HG03045 (cell line): Measurements from ENCODE around the gene HNRNPC.
"Not testable (repeated sequence)": the region's sequence is repeated elsewhere in the genome, so short reads cannot be mapped to it uniquely, and the experiment has no call there.

Source experiments
- ATAC-seq: cut with Tn5 transposase; IDR thresholded peaks from one replicate; pipeline ENCODE4 v1.9.1; 2021; ENCODE audit warnings: mild to moderate bottlenecking, moderate library complexity; ENCODE audit not compliant: unreplicated experiment

HNRNPC gene

DNA sequence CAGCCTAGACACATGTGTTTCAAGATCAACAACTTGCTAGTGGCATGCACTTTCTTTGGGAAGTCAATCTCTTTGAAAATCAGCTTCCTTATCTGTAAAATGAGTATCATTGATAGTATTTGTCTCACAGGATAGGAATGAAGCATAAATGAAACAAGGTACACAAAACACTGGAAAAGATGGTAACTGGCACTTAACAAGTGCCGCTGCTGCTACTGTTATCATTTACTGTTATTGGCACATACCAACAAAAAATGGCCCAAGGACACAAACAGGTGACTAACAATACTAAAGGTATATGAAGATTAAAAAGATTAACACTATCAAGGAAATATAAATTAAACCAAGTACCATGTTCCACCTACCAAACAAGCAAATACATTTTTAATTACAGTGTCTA lies 20.9 kb downstream of the HNRNPC start:
- ATAC-seq = no peak

DNA sequence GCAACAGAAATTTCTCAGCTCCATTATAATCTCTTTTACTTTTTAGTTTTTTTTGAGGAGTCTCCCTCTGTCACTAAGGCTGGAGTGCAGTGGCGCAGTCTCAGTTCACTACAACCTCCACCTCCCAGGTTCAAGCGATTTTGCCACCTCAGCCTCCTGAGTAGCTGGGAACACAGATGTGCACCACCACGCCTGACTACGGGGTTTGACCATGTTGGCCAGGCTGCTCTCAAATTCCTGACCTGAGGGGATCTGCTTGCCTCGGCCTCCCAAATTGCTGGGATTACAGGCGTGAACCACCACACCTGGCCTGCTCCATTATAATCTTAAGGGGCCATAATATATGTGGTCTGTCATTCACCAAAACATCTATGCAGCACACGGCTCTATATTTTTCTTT lies 23.4 kb downstream of the HNRNPC start:
- no peak for ATAC-seq

DNA sequence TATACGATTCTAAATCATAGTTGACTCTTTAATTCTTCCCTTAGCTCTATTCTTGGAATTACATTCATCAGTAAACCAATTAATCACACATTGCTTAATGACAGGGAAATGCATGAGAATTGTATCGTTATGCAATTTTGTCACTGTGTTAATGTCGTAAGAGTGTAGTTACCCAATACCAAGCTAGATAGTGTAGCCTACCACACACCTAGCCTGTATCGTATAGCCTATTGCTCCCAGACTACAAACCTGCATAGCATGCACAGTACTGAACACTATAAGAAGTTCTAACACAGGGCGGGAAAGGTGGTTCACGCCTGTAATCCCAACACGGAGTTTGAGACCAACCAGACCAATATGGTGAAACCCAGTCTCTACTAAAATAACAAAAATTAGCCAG lies 24.7 kb downstream of the HNRNPC start:
- ATAC-seq = no peak

DNA sequence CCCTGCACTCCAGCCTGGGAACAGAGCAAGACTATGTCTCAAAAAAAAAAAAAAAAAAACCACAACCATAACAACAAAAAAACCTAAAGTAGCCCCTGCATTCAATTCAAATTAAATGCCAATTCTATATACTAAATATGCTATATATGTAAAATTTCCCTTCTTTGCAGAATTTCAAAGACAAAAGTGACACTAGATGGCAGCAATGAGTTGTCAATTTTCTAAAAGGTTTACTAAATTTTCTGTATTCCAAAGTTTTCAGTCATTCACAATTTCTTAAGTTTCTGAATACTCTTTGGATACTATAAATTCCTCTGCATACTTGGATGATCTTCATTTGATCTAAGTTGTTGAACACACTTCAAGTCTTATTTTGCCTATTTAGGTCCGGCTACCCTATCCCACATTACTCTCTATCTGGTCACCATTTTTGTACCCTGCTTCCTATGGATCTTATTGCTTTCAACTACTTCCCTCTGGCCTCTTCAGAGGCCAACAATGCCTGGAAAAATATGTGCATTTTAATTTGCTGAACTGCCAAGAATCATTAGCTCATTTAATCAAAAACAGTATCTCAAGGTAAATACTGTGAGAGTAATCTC lies 27.9 kb downstream of the HNRNPC start:
- ATAC-seq = no peak

DNA sequence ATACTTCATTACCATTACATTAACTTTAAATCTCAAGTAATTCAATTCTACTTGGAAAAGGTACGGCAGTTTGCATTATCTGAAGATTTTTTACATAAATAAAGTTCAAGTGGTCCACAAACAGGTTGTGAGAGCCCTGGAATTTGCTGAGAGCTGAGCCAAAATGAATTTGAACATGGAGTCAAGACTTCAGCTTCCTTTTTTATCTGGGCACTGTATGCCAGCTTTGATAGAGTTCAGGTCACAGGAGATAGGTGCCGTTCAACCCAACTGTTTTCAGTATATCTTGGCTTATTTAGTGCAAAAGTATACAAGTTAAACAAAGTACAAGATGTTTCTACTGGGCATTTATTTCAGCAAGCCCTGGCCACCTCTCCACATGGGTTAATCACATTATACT lies 28.8 kb downstream of the HNRNPC start:
- ATAC-seq = no peak

DNA sequence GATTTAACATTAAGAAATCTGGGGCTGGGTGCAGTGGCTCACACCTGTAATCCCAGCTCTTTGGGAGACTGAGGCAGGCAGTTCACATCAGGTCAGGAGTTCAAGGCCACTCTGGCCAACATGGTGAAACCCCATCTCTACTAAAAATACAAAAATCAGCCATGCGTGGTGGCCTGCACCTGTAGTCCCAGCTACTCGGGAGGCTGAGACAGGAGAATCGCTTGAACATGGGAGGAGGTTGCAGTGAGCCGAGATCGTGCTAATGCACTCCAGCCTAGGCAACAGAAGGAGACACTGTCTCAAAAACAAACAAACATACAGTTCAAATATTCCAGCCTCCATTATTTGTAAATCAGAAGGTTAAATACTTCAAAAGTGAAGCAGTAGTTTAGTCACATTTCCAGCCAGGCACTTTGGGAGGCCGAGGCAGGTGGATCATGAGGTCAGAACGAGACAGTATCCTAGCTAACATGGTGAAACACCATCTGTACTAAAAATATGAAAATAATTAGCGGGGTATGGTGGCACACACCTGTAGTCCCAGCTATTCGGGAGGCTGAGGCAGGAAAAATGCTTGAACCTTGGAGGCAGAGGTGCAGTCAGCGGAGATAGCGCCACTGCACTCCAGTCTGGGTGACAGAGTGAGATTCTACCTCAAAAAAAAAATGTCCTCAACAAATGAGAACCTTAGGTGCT lies 30.3 kb downstream of the HNRNPC start:
- no peak for ATAC-seq

DNA sequence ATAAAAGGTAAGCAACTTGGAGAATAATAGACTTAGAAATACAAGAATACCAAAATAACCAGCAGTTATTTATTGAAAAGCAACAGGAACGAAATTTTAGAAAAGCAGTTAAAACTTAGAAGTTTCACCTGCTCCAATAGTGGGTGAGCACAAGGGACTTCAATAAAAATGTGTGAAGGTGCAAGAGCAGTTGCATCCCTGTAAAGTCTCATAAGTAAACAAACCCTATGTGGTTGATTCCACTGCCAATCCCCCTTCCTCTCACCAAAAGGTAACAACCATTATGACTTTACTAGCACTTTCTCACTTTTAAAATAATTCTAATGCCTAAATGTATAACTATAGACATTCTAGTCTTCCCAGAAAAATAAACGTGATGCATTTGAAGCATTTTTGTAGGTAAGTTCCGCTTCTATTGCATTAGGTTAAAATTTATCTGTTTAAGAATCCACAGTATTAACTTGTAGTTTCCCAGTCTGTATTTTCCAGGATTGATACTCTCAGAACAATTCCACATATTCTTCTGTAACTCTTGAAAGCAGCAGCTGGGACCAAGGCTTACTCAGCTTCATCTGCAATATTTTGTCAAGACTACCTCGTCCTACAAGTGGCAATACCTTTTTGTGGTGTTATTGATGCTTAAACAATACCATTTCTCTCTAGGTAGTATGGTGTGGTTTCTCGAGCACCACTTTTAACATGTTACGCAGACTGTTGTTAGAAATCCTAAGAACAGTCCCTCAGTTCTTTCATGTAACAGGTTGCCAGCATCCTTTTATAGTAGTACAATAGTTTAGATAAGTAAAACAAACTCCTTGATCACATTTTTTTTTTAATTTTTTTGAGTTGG lies 32.1 kb downstream of the HNRNPC start:
- ATAC-seq = no peak

DNA sequence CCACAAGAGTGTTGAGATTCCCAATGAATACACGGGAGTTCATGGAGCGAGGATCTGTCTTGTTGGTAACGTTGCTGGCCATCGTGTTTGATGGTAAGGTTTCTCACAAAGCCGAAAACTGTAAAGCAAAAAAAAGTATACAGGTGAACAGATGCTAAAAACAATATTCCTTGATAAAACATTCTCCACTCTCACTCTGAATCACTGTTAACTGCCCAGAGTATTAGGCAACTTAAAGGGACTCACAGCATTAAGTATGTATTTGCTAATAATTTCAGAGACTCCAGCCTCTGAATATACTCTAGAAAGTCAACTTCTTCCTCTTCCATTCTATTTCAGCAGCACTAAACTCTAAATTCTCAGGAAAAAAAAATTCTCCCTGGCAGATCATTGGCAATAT lies 35.1 kb downstream of the HNRNPC start:
- ATAC-seq = no peak

DNA sequence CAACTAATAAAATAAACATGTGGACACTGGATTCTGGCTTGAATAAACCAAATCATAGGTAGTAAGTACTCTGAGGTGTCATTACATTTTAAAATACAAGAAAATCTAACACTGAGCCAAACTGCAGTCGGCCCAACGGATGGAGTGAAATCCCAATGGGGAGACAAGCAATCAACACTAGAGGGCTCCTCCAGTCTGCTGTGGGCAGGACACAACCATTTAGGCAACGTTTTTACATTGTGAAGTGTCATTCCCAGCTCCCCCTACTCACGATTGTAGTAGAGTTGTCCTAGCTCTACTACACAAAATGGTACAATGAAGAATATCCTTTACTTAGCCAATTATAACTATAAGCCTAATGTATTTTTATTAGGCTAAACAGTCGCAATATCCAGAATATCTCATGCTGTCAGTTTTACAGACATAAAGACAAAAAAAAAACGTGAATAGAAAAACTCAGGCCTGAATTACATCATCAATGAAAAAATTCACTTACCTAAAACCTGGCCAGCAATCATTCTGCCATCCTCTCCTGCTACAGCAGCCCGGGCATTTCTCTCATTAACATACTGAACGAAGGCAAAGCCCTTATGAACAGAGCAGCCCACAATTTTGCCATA lies 35.7 kb downstream of the HNRNPC start:
- ATAC-seq = no peak

DNA sequence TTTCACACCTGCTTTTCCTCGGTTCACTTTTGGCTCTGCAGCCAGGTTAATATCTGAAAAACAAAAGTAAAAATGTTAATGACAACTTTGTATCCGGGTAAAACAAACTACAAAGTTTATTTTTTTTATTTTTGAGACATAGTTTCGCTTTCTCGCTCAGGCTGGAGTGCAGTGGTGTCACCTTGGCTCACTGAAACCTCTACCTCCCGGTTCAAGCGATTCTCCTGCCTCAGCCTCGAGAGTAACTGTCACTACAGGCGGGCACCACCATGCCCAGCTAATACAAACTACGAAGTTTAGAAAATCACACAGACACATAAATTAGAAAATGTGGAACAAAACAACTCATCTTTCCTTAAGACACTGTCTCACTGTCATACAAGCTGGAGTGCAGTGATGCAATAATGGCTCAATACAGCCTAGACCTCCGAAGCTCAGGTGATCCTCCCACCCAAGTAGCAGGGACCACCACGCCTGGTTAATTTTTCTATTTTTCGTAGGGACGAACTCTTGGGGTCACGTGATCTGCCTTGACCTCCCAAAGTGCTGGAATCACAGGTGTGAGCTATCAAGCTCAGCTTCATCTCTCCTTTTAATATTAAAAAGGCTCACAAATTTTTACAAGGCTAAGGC lies 38.1 kb downstream of the HNRNPC start:
- no peak for ATAC-seq

DNA sequence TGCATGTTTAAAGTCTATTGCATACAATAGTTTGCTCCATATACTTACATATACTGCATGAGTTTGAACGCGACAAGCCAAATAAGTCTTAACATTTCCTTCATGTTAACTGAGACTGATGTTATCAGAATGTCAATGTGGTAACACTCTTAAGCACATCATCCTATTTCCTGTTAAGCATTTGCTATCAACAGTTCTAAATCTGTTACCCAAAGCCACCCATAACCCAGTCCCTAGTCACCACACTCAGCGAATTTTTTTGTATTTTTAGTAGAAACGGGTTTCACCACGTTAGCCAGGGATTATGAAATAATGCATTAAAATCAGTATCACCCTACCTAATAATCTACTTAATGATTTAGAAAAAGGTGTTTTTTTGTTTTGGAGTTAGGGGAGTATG lies 39.4 kb downstream of the HNRNPC start:
- no peak for ATAC-seq

DNA sequence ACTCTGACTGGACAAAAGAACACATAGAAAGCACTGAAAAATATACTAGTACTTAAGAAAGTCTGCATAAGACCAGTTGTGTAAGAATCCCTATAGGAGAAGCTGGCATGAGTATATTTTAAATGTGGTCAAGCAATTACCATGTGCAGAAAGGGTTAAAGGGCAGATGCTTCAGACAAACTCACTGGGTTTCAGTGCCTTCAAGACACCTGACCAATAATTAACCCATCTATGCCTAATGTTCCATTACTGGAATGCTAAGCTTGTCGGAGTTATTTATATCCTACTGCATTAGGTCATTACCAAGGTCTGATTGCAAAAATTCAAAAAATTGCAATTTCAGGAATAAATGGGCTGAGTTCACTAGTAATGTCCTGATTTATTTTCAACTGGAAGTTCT lies 41.3 kb downstream of the HNRNPC start:
- no peak for ATAC-seq

DNA sequence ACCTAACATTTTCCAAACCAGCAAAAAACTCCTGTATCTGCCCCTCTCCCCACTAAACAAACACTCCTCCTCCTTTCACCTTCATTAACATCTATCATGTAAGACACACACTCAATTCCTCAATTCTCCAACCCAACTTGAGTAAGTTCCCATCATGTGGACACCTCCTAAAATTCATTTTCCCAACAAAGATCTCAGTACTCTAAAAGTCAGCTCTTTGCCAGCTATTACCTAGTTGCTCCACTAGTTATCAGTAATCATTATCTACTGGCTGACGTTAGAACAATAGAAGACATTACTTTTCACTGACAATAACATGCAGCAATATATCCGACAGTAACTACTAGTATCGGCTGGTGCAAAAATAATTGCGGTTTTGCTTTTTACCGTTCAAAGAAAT lies 42.1 kb downstream of the HNRNPC start:
- ATAC-seq = no peak

DNA sequence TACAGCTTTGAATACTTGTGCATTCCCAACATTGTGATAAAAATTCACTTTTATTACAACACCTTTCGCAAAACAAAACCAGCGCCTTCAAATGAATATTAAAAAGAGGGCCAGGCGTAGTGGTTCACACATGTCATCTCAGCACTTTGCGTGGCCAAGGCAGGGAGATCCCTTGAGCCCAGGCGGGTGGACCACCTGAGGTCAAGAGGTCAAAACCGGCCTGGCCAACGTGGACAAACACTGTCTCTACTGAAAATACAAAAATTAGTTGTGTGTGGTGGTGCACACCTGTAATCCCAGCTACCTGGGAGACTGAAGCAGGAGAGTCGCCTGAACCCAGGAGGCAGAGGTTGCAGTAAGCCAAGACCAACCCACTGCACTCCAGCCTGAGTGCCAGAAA lies 42.8 kb downstream of the HNRNPC start:
- ATAC-seq = no peak

DNA sequence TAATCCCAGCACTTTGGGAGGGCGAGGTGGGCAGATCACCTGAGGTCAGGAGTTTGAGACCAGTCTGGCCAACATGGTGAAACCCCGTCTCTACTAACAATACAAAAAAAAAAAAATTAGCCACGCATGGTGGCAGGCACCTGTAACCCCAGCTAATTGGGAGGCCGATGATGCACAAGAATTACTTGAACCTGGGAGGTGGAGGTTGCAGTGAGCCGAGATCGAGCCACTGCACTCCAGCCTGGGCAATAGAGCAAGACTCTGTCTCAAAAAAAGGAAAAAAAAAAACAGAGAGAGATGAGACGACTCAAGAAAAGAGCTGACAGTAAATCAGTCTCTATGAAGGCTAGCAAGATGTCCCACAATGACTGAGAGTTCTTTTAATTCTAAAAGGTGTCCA lies 44.1 kb downstream of the HNRNPC start:
- not testable (repeated sequence) for ATAC-seq

DNA sequence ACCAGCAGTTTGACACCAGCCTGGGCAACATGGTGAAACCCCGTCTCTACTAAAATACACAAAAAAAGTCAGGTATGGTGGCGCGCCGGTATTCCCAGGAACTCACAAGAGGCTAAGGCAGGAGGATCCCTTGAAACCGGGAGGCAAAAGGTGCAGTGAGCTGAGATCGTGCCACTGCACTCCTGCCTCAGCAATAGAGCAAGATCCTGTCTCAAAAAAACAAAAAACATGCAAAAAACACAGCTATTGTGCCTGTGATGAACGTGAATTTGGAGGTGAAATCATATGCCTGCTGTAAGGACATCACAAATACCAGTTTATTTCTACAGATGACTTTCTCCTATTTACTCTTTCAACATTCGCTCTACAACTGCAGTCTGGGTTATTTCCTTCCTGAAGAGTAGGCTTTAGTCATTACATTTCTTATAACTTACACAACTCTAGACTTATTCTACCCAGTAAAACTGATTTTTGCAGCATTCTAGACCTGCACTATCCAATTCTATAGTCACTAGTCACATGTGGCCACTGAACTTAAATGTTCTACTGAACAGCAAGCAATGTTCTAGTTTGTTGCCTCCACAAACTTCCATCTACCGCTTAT lies 48.3 kb downstream of the HNRNPC start:
- no peak for ATAC-seq

DNA sequence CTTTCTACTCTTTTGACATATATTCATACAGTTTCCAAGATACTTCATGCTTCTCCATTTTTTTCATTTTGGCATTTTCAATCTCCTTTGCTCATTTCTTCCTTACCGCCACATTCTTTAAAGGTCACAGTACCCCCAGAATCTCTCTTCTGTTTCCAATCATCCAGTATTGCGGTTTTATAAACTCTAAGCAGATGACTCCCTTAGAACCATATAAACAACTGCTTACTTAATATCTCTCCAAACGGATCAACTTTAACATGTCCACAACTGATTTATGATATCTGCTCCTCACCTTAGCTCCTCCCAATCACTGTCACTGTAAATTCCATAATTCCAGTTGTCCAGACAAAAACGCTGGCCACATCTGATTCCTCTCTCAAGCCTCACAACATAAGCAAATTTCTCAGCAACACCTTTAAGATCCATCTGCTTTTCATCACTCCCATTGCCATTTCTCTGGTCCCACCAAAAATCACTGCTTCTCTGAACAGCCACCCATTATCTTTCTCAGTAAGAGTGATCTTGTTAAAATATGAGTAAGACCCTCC lies 49.6 kb downstream of the HNRNPC start:
- no peak for ATAC-seq

DNA sequence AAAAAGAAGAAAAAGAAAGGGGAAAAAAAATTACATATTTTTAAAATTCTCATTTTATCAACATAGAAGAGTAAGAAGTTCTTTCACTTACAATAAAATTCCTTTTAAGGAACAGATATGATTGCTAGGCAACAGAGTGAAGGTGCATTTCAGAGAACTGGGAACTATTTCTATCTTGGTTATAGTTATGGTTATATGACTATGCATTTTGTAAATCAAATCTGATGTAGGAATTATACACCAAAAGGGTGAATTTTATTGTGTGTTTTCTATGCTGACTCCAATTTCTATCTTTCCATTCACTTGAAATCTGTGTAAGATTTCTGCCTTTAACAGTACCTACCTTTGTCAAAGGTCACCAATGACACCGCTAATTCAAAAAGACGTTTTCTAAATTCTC lies 50.1 kb downstream of the HNRNPC start:
- no peak for ATAC-seq

DNA sequence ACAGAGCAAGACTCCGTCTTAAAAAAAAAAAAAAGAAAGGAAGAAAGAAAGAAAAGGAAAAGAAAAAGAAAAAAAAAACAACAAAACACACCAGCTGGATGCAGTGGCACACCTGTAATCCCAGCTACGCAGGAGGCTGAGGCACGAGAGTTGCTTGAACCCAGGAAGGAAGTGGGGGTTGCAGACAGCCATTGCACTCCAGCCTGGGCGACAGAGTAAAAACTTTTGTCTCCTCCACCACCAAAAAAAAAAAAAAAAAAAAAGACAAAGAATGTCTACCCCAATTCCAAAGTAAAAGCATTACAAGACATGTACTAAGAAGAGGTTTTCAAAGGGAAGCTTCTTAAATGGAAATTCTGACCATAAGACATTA lies 53.4 kb downstream of the HNRNPC start:
- no peak for ATAC-seq

DNA sequence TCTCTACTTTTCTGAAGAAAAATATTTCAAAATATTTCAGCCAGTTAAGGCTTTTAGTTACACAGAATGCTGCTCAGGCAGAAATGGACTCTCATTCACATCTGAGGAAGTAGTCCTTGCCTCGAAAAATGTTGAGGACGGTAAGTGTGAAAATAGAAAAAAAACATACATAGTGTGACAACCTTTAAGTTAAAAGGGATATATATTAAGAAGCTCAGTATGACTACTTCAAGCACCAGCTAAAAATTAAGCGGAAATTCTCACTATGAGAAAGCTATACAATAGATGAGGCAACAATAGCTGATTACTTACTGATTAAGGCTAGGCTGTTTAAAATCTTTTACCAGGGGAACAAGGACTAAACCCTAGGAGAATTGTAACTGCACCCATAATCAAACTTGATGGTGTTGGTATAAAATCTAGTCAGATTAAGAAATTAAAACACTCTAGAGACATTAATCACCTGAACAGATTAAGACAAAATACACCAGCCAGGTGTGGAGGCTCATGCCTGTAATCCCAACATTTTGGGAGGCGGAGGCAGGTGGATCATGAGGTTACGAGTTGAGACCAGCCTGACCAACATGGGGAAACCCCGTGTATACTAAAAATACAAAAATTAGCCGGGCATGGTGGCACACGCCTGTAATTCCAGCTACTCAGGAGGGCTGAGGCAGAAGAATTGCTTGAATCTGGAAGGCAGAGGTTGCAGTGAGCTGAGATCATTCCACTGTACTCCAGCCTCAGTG lies 53.9 kb downstream of the HNRNPC start:
- ATAC-seq = no peak
